Fibroblast of the aortic adventitia (primary cell): Measurements from ENCODE around the gene TEX14. TPM values are rescaled to one million over a fixed set of nuclear protein-coding genes. Genes with fewer than 3 reads are reported as not detected.
"Not testable (repeated sequence)": the region's sequence is repeated elsewhere in the genome, so short reads cannot be mapped to it uniquely, and the experiment has no call there.

Experiments used
- DNase-seq: peaks from one replicate; pipeline ENCODE4 v3.0.0-alpha.2; 2010; ENCODE audit warnings: low read depth
- H3K4me3 ChIP-seq: 2 replicates; pipeline ENCODE4 v1.5.1; 2011; ENCODE audit warnings: low read depth, mild to moderate bottlenecking, control low read depth, low read length, moderate library complexity
- total RNA-seq: library from RNA; depleted of rRNA; stranded (reverse); fragments of >200 nt; gene quantifications from 2 replicates; pipeline ENCODE4 v1.2.3, GENCODE V29; 2012; ENCODE audit warnings: low replicate concordance
- TF ChIP-seq, protein P1 (sequence below): IDR thresholded peaks from 2 replicates; pipeline ENCODE4 v1.5.1; 2011; ENCODE audit warnings: mild to moderate bottlenecking, low read length, control low read depth, inconsistent platforms; ENCODE audit not compliant: insufficient read depth

TEX14 gene
- total RNA-seq, 1 donor = not detected

DNA sequence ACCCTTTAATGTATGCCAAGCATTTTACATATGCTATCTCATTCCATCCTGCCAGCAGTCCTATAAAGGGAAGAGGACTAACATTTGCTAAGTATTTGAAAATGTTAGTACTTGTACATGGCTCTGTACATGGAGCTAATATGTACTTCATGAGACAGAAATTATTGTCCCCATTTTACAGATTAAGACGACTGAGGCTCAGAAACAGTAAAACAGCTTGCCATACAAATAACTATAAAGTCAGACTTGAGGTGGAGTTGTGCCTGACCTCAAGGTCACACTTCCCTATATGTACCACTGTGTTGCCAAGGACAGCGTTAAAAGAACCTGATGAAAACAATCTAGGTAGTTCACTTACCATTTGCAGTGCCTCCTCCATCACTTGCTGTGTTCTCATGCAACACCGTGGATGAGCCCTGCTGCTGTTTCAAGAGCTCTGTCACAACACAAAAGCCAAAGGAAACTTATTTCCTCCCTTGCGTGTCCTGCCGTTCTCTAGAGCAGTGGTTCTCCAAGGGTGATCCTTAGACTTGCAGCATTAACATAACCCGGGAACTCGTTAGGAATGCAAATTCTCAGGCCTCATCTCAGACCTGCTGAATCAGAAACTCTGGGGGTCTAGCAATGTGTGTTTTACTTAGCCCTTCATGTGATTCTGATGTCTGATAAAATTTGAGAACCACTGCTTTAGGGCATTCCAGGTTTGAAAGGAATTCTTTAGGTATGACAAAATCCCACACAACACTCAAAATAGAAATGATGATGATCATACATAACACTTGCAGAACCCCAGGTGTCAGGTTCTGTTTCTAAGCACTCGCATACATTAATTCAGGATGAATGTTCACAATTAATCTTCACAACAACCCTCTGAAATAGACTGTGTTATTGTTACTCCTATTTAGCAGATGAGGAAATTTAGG, 126.2 kb downstream of the TEX14 start:
- no peak for DNase-seq

DNA sequence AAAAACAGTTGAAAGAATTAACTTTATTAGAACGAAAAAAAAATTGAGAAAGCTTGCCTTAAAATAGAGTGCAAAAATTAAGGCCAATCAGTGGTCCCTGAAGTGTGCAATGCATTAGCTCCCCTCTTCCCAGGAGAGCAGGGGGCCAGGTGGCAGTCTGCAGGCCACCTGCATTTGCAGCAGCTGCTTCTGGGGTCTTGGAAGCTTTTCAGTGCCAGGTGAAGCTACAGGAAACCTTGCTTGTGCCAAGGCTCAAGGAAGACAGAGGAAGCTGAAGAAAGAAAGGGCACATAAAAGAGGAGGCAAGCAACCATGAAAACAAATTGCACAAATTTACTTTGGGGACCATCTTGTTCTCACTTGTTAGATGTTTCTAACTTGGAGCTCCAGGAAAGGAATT, 126.9 kb downstream of the TEX14 start:
- no peak for DNase-seq
- TF ChIP-seq, protein P1, sequence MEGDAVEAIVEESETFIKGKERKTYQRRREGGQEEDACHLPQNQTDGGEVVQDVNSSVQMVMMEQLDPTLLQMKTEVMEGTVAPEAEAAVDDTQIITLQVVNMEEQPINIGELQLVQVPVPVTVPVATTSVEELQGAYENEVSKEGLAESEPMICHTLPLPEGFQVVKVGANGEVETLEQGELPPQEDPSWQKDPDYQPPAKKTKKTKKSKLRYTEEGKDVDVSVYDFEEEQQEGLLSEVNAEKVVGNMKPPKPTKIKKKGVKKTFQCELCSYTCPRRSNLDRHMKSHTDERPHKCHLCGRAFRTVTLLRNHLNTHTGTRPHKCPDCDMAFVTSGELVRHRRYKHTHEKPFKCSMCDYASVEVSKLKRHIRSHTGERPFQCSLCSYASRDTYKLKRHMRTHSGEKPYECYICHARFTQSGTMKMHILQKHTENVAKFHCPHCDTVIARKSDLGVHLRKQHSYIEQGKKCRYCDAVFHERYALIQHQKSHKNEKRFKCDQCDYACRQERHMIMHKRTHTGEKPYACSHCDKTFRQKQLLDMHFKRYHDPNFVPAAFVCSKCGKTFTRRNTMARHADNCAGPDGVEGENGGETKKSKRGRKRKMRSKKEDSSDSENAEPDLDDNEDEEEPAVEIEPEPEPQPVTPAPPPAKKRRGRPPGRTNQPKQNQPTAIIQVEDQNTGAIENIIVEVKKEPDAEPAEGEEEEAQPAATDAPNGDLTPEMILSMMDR = no peak
- H3K4me3 ChIP-seq = no peak overlapping the region

More for the DNA sequence above, 126.2 kb downstream of the TEX14 start:
- TF ChIP-seq, protein P1 = no peak
- no peak overlapping the region for H3K4me3 ChIP-seq

DNA sequence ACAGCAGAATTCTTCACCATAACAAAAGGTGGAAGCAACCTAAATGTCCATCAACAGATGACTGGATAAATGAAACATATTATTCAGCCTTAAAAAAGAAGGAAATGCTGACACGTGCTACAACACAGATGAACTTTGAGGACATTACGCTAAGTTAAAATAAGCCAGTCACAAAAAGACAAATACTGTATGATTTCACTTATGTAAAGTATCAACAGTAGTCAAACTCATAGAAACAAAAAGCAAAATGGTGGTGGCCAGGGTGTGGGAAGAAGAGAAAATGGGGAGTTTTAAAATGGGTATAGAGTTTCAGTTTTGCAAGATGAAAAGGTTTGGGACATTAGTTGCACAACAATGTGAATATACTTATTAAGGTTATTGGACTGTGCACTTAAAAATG, 127.6 kb downstream of the TEX14 start:
- TF ChIP-seq, protein P1 = no peak
- H3K4me3 ChIP-seq = no peak overlapping the region
- no peak for DNase-seq

DNA sequence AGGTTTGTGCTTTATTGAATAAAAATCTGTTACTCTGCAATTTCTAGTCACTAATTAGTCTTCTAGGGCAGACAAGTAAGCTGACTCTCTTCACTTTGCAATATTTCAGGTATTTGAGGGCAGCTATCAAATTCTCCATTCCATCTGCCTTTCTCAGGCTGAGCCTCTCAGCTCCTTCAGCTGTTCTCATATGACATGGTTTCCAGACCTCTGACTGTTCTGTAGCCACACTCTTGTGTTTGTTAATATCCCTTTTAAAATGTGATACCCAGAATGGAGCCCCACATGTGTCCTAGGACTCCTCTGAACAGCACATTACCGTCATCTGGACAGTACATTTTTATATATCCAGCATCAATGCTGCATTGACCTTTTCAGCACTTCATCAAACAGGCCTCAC, 131.3 kb downstream of the TEX14 start:
- TF ChIP-seq, protein P1 = no peak
- DNase-seq = no peak
- H3K4me3 ChIP-seq = no peak overlapping the region

DNA sequence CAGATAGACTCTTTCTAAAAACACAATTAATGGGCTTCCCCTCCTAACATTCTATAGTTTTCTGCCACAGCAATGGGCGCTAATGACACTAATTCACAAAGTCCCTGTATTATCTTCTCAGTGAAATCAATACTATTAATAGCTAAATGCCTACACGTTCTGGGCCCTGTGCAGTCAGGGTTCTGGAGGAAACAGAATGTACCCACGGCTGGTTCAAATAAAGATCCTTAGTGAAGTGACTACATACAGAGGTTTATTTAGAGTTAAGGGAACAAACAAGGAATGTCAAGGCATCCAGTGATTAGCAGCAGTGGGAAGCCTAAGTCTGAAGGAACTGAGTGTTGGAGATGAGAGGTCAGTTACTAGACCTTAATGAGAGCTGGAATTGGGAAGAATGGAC, 133.9 kb downstream of the TEX14 start:
- DNase-seq = no peak
- TF ChIP-seq, protein P1 = no peak
- no peak overlapping the region for H3K4me3 ChIP-seq

DNA sequence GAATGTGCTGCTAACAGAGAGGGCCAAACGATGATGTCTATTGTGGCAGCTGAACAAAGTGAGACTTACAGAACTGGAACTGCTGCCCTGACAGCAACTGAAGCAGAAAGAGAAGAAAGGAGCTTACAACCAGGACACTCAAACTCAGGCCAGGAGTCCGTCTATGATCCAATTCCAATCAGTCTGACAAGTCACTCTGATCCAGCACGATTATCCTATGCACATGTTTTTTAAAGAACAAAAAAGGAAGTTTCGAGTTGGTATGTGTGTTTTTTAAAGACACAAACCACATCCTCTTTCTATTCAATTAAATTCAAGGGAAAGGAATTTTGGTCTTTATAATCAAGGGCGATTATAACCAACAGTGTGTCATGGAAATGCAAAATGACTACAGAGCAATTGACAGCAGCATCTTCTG, 135.0 kb downstream of the TEX14 start:
- TF ChIP-seq, protein P1 = no peak
- no peak for DNase-seq
- no peak overlapping the region for H3K4me3 ChIP-seq

DNA sequence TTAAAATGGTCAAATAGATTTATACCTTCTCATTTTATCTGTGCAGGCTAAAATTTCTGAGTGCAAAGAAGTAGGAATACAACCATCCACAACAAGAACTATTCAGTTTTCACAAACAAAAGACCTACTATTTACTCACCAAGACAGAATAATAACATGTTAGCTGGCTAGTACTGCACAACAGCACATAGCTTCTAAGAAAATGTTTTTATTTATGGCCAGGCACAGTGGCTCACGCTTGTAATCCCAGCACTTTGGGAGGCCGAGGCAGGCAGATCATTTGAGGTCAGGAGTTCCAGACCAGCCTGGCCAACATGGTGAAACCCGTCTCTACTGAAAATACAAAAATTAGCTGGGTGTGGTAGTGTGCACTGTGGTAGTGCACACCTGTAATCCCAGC, 136.7 kb downstream of the TEX14 start:
- not testable (repeated sequence) for DNase-seq, H3K4me3 ChIP-seq
